SU-DHL-6 (cell line): ENCODE data around the gene UQCR11.

Source experiments
- H2AFZ ChIP-seq: fragments of 200-600 bp; sonication (generic); 2 replicates; pipeline ENCODE4 v1.6.1; 2014; ENCODE audit warnings: low read depth, mild to moderate bottlenecking, moderate library complexity, mixed read lengths, antibody characterized with exemption, low read length; ENCODE audit not compliant: severe bottlenecking
- H3F3A ChIP-seq: fragments of 200-600 bp; shearing (Covaris generic); 2 replicates; pipeline ENCODE4 v1.6.0; 2016; ENCODE audit warnings: antibody characterized with exemption, mild to moderate bottlenecking; ENCODE audit not compliant: insufficient read depth
- H3K27ac ChIP-seq: fragments of 200-600 bp; sonication (generic); 2 replicates; pipeline ENCODE4 v1.5.1; 2016; ENCODE audit warnings: low read depth, mild to moderate bottlenecking, low read length, moderate library complexity, mixed read lengths
- H3K27me3 ChIP-seq: fragments of 200-600 bp; sonication (generic), shearing (Covaris generic); 2 replicates; pipeline ENCODE4 v1.6.0; 2014; ENCODE audit warnings: mild to moderate bottlenecking, low read length
- H3K36me3 ChIP-seq: fragments of 200-600 bp; sonication (generic); 2 replicates; pipeline ENCODE4 v1.6.1; 2014; ENCODE audit warnings: mild to moderate bottlenecking, low read length, mixed read lengths
- H3K4me2 ChIP-seq: fragments of 300-600, 200-600 bp; shearing (Covaris generic), sonication (generic); 2 replicates; pipeline ENCODE4 v1.6.0; 2014; ENCODE audit warnings: low read length, low read depth, mild to moderate bottlenecking; ENCODE audit not compliant: poor library complexity, severe bottlenecking
- H3K4me3 ChIP-seq: fragments of 200-600 bp; sonication (generic); 2 replicates; pipeline ENCODE4 v1.5.1; 2014; ENCODE audit warnings: antibody characterized with exemption, low read length, mild to moderate bottlenecking, mixed read lengths; ENCODE audit not compliant: insufficient read depth, poor library complexity, severe bottlenecking
- H3K79me2 ChIP-seq: fragments of 200-600 bp; sonication (generic); 2 replicates; pipeline ENCODE4 v1.6.1; 2014; ENCODE audit warnings: mild to moderate bottlenecking, low read length, moderate library complexity; ENCODE audit not compliant: insufficient read depth
- H3K9ac ChIP-seq: fragments of 200-600 bp; sonication (generic); 2 replicates; pipeline ENCODE4 v1.7.0; 2014; ENCODE audit warnings: mild to moderate bottlenecking, low read length
- H3K9me2 ChIP-seq: fragments of 200-600 bp; sonication (generic); replicated peaks from 2 replicates; pipeline ENCODE4 v1.6.1; 2014; ENCODE audit warnings: low read length; ENCODE audit not compliant: insufficient read depth
- H3K9me3 ChIP-seq: fragments of 200-600 bp; sonication (generic); 2 replicates; pipeline ENCODE4 v1.6.1; 2014; ENCODE audit warnings: low read length, mixed read lengths; ENCODE audit not compliant: insufficient read depth
- H4K20me1 ChIP-seq: fragments of 200-600 bp; sonication (generic); 2 replicates; pipeline ENCODE4 v1.6.1; 2014; ENCODE audit warnings: low read depth, mild to moderate bottlenecking, antibody characterized with exemption, low read length, moderate library complexity, mixed read lengths
- CTCF ChIP-seq: fragments of 200-600 bp; sonication (generic); IDR thresholded peaks from one replicate; pipeline ENCODE4 v1.5.1; 2017; ENCODE audit warnings: antibody characterized with exemption, mild to moderate bottlenecking, low read length, moderate library complexity; ENCODE audit not compliant: insufficient read depth, poor library complexity, severe bottlenecking
- EZH2phosphoT487 ChIP-seq: fragments of 200-600 bp; sonication (generic), shearing (Covaris generic); conservative IDR thresholded peaks from 2 replicates; pipeline ENCODE4 v1.6.1; 2018; ENCODE audit warnings: mild to moderate bottlenecking, antibody characterized with exemption, low read length, moderate library complexity, mixed read lengths

Gene UQCR11

GRCh38 chr19:1580382-1580781, 24.9 kb downstream of the UQCR11 start:
- Histone ChIP-seq H3F3A (no peaks in the 10 kb centered on the region), H3K79me2 (peaks cover 3% of the 10 kb centered on the region), H4K20me1 (no peaks in the 10 kb centered on the region), H3K9me3 (no peaks in the 10 kb centered on the region), H3K36me3 (peaks cover 5% of the 10 kb centered on the region; the same call in 1 of the 2 replicates), H3K27me3 (no peaks in the 10 kb centered on the region), H3K9me2 (no peaks in the 10 kb centered on the region), H3K9ac (no peak overlapping the region), H3K27ac (no peak overlapping the region), H3K4me3 (no peak overlapping the region), H2AFZ (no peak overlapping the region), H3K4me2 (no peak overlapping the region)
- TF ChIP-seq EZH2phosphoT487: no peak
- TF ChIP-seq CTCF: no peak

- Histone ChIP-seq H3K27ac (no peak overlapping the region), H2AFZ (no peak overlapping the region), H3K79me2 (no peaks in the 10 kb centered on the region), H4K20me1 (no peaks in the 10 kb centered on the region), H3K9me3 (no peaks in the 10 kb centered on the region), H3K9ac (no peak overlapping the region), H3F3A (no peaks in the 10 kb centered on the region), H3K9me2 (no peaks in the 10 kb centered on the region), H3K4me2 (no peak overlapping the region), H3K36me3 (peaks cover 5% of the 10 kb centered on the region; the same call in 1 of the 2 replicates), H3K27me3 (no peaks in the 10 kb centered on the region), H3K4me3 (no peak overlapping the region)
- TF ChIP-seq EZH2phosphoT487 (no peak), CTCF (no peak)
Observed at GRCh38 chr19:1579222-1579621, 26.0 kb downstream of the UQCR11 start.

- TF ChIP-seq EZH2phosphoT487: no peak
- no peak for TF ChIP-seq CTCF
- Histone ChIP-seq H3F3A (no peaks in the 10 kb centered on the region), H3K9ac (no peak overlapping the region), H3K9me3 (no peaks in the 10 kb centered on the region), H2AFZ (no peak overlapping the region), H3K4me3 (no peak overlapping the region), H3K79me2 (no peaks in the 10 kb centered on the region), H4K20me1 (no peaks in the 10 kb centered on the region), H3K36me3 (no peaks in the 10 kb centered on the region), H3K27ac (no peak overlapping the region), H3K9me2 (no peaks in the 10 kb centered on the region), H3K4me2 (no peak overlapping the region), H3K27me3 (no peaks in the 10 kb centered on the region)
Observed at GRCh38 chr19:1577929-1578618, 27.2 kb downstream of the UQCR11 start.
